ENCODE results near the gene CLEC16A. TPM values are rescaled to one million over a fixed set of nuclear protein-coding genes. Genes with fewer than 3 reads are reported as not detected.

CLEC16A gene
- total RNA-seq, 4 donors from 2014 or later: 20.2 to 28.8 (median 22.8) TPM

GRCh38 chr16:11203111-11203623 lies 258.8 kb downstream of the CLEC16A start:
- TF ChIP-seq CTCF (IDR thresholded peaks at IDR 0.05; ENCODE audit: low read depth): no peak

GRCh38 chr16:11204513-11205047 lies 260.2 kb downstream of the CLEC16A start:
- no peak for TF ChIP-seq CTCF (IDR thresholded peaks at IDR 0.05; ENCODE audit: low read depth)

- TF ChIP-seq CTCF (IDR thresholded peaks at IDR 0.05; ENCODE audit: low read depth): no peak
These were observed 260.8 kb downstream of the CLEC16A start for GRCh38 chr16:11205065-11205699.

GRCh38 chr16:11205754-11206581 lies 261.6 kb downstream of the CLEC16A start:
- TF ChIP-seq CTCF (IDR thresholded peaks at IDR 0.05; ENCODE audit: low read depth): no peak

- TF ChIP-seq CTCF (IDR thresholded peaks at IDR 0.05; ENCODE audit: low read depth): no peak
These were observed 263.3 kb downstream of the CLEC16A start for GRCh38 chr16:11207646-11208045.

- TF ChIP-seq CTCF (IDR thresholded peaks at IDR 0.05; ENCODE audit: low read depth): no peak
These were observed 264.7 kb downstream of the CLEC16A start for GRCh38 chr16:11208916-11209665.
